AML-193 (cell line): ENCODE results near the gene TENT5A.
A peak's percentile ranks its signal among the peaks of the same experiment; 100 is the strongest.

ENCODE experiments used
- DNase-seq, 2 experiments: peaks; one replicate each; lab custom pipeline; 2025; lab: John Stamatoyannopoulos, UW

TENT5A gene

GRCh38 chr6:81771097-81771496, 18.6 kb upstream of the TENT5A start:
- no peak for DNase-seq

GRCh38 chr6:81770381-81770780, 17.9 kb upstream of the TENT5A start:
- peak in 1 of 2 experiments; percentile 27 for DNase-seq

- DNase-seq, result no peak
These were observed 17.3 kb upstream of the TENT5A start for GRCh38 chr6:81769824-81770223.

- DNase-seq, result no peak
These were observed 15.9 kb upstream of the TENT5A start for GRCh38 chr6:81768150-81768942.

GRCh38 chr6:81767163-81767891, 14.8 kb upstream of the TENT5A start:
- DNase-seq, result peak; percentile 87 to 91

GRCh38 chr6:81766482-81767069, 14.1 kb upstream of the TENT5A start:
- peak; percentile 99 to 100 for DNase-seq

GRCh38 chr6:81764531-81764930, 12.1 kb upstream of the TENT5A start:
- no peak for DNase-seq

GRCh38 chr6:81763968-81764367, 11.5 kb upstream of the TENT5A start:
- DNase-seq, result no peak

- no peak for DNase-seq
These were observed 10.6 kb upstream of the TENT5A start for GRCh38 chr6:81763051-81763450.

GRCh38 chr6:81762606-81763005, 10.1 kb upstream of the TENT5A start:
- no peak for DNase-seq

- no peak for DNase-seq
These were observed 9.7 kb upstream of the TENT5A start for GRCh38 chr6:81762132-81762531.

GRCh38 chr6:81761197-81761596, 8.7 kb upstream of the TENT5A start:
- no peak for DNase-seq

GRCh38 chr6:81759782-81760181, 7.3 kb upstream of the TENT5A start:
- no peak for DNase-seq

GRCh38 chr6:81758221-81758620, 5.7 kb upstream of the TENT5A start:
- peak; percentile 85 for DNase-seq

- no peak for DNase-seq
These were observed 4.2 kb upstream of the TENT5A start for GRCh38 chr6:81756690-81757089.

- DNase-seq, result no peak
These were observed 3.1 kb upstream of the TENT5A start for GRCh38 chr6:81755551-81755950.

GRCh38 chr6:81754906-81755305, 2.4 kb upstream of the TENT5A start:
- DNase-seq, result no peak

- no peak for DNase-seq
These were observed 1.5 kb upstream of the TENT5A start for GRCh38 chr6:81753711-81754577.

GRCh38 chr6:81752921-81753710, 635 bp upstream of the TENT5A start:
- DNase-seq, result no peak

- no peak for DNase-seq
These were observed 945 bp downstream of the TENT5A start for GRCh38 chr6:81751388-81752083.
